Neuronal stem cell (in vitro differentiated cells): Measurements from ENCODE around the gene NPB.

Source experiments
- DNase-seq: peaks from one replicate; pipeline ENCODE4 v3.0.0-alpha.2; 2013; ENCODE audit warnings: low spot score
- H2AFZ ChIP-seq: one replicate; pipeline ENCODE4 v1.6.1; 2013; ENCODE audit warnings: mild to moderate bottlenecking, low read length, inconsistent platforms
- H2AK5ac ChIP-seq: 2 replicates; pipeline ENCODE4 v1.6.1; 2013; ENCODE audit warnings: low read depth, mild to moderate bottlenecking, inconsistent platforms, low read length, moderate library complexity, mixed read lengths
- H2BK120ac ChIP-seq: 2 replicates; pipeline ENCODE4 v1.6.1; 2013; ENCODE audit warnings: low read depth, mild to moderate bottlenecking, inconsistent platforms, low read length, moderate library complexity, mixed read lengths
- H2BK12ac ChIP-seq: one replicate; pipeline ENCODE4 v1.6.1; 2013; ENCODE audit warnings: low read length, inconsistent platforms
- H2BK15ac ChIP-seq: 2 replicates; pipeline ENCODE4 v1.6.1; 2013; ENCODE audit warnings: mild to moderate bottlenecking, low read length, inconsistent platforms, mixed read lengths
- H2BK5ac ChIP-seq: one replicate; pipeline ENCODE4 v1.6.1; 2013; ENCODE audit warnings: inconsistent platforms, mild to moderate bottlenecking, low read length, moderate library complexity
- H3K14ac ChIP-seq: one replicate; pipeline ENCODE4 v1.6.1; 2013; ENCODE audit warnings: low read length, inconsistent platforms
- H3K18ac ChIP-seq: 2 replicates; pipeline ENCODE4 v1.6.1; 2013; ENCODE audit warnings: low read length, inconsistent platforms
- H3K23ac ChIP-seq: 2 replicates; pipeline ENCODE4 v1.6.1; 2013; ENCODE audit warnings: low read depth, mild to moderate bottlenecking, mixed read lengths, low read length, inconsistent platforms; ENCODE audit not compliant: poor library complexity
- H3K27ac ChIP-seq: replicated peaks from 3 replicates; pipeline ENCODE4 v1.5.1; 2013; ENCODE audit warnings: low read length, inconsistent platforms
- H3K27me3 ChIP-seq, 3 experiments: 2 replicates each; pipeline ENCODE4 v1.6.1; 2013; ENCODE audit warnings: low read length in 3 of 3, mild to moderate bottlenecking in 2 of 3, inconsistent platforms in 1 of 3, low read depth in 1 of 3, mixed read lengths in 1 of 3, moderate library complexity in 1 of 3; ENCODE audit not compliant: control insufficient read depth in 3 of 3, insufficient read depth in 3 of 3
- H3K36me3 ChIP-seq, 2 donors: replicated peaks in 1 of 2; 2 replicates each; pipeline ENCODE4 v1.6.1; 2013; ENCODE audit warnings: low read length in 2 of 2; ENCODE audit not compliant: control insufficient read depth in 2 of 2, insufficient read depth in 2 of 2
- H3K4ac ChIP-seq: 2 replicates; pipeline ENCODE4 v1.6.1; 2013; ENCODE audit warnings: inconsistent platforms, mild to moderate bottlenecking, low read length, moderate library complexity
- H3K4me1 ChIP-seq, 2 donors: 1 replicate in 1 of 2; 2 replicates in 1 of 2; pipeline ENCODE4 v1.6.1; 2013; ENCODE audit warnings: low read length in 2 of 2, low read depth in 1 of 2; ENCODE audit not compliant: control insufficient read depth in 2 of 2, insufficient read depth in 1 of 2
- H3K4me2 ChIP-seq: one replicate; pipeline ENCODE4 v1.6.1; 2013; ENCODE audit warnings: mild to moderate bottlenecking, low read length, inconsistent platforms; ENCODE audit not compliant: insufficient read depth, poor library complexity, severe bottlenecking
- H3K4me3 ChIP-seq, 2 donors: 2 replicates each; pipeline ENCODE4 v1.5.1; 2013; ENCODE audit warnings: low read length in 2 of 2, mild to moderate bottlenecking in 2 of 2, inconsistent platforms in 1 of 2, moderate library complexity in 1 of 2
- H3K79me1 ChIP-seq: one replicate; pipeline ENCODE4 v1.6.1; 2013; ENCODE audit warnings: low read depth, mild to moderate bottlenecking, inconsistent platforms, low read length, moderate library complexity
- H3K9ac ChIP-seq: one replicate; pipeline ENCODE4 v1.6.1; 2013; ENCODE audit warnings: mild to moderate bottlenecking, low read depth, low read length, inconsistent platforms; ENCODE audit not compliant: poor library complexity
- H3K9me3 ChIP-seq, 2 donors: replicated peaks in 1 of 2; 2 replicates each; pipeline versions ENCODE3 to v1.6.1; 2013; ENCODE audit warnings: low read length in 2 of 2, mild to moderate bottlenecking in 2 of 2, inconsistent platforms in 1 of 2, low read depth in 1 of 2, mixed read lengths in 1 of 2, moderate library complexity in 1 of 2; ENCODE audit not compliant: control insufficient read depth in 2 of 2, insufficient read depth in 1 of 2
- H4K8ac ChIP-seq: one replicate; pipeline ENCODE4 v1.6.1; 2013; ENCODE audit warnings: low read depth, mild to moderate bottlenecking, inconsistent platforms, low read length, moderate library complexity
- H4K91ac ChIP-seq: one replicate; pipeline ENCODE4 v1.6.1; 2013; ENCODE audit warnings: low read length, low read depth, mild to moderate bottlenecking, inconsistent platforms; ENCODE audit not compliant: poor library complexity
- WGBS, 2 donors: extraction: QIAGEN DNeasy Blood & Tissue Kit; methylation state at CpG; one replicate each; pipeline ENCODE4 v1.1.7; 2013; ENCODE audit warnings: missing lambda C conversion rate in 2 of 2, mixed read lengths in 1 of 2; ENCODE audit not compliant: insufficient read length in 2 of 2, insufficient replicate concordance in 1 of 2; ENCODE audit errors: extremely low coverage in 2 of 2; 5-methylcytosine and 5-hydroxymethylcytosine counted together

NPB gene

GRCh38 chr17:81940538-81941483, 38.8 kb downstream of the NPB start:
- no peak overlapping the region for H3K4me3 ChIP-seq
- peaks cover 7% of the 10 kb centered on the region for H3K79me1 ChIP-seq
- DNase-seq = no peak
- peak overlapping the region; percentile 98 for H2AK5ac ChIP-seq
- peak overlapping the region; percentile 85 for H3K23ac ChIP-seq
- H4K91ac ChIP-seq = peak overlapping the region; percentile 72
- peak overlapping the region; percentile 60 for H3K9ac ChIP-seq
- H3K4me1 ChIP-seq = peaks cover 16 to 18% of the 10 kb centered on the region in 2 donors
- H2BK120ac ChIP-seq = peak overlapping the region; percentile 93
- peak overlapping the region; percentile 82 for H2BK12ac ChIP-seq
- peaks cover 0 to 4% (median 2%) of the 10 kb centered on the region in 3 experiments for H3K27me3 ChIP-seq
- no peaks in the 10 kb centered on the region for H3K36me3 ChIP-seq
- no peaks in the 10 kb centered on the region for H3K9me3 ChIP-seq
- peak overlapping the region; percentile 97 for H3K14ac ChIP-seq
- H2BK5ac ChIP-seq = peak overlapping the region; percentile 90
- no peak overlapping the region for H3K4me2 ChIP-seq
- H2AFZ ChIP-seq = no peak overlapping the region
- no peak overlapping the region for H3K27ac ChIP-seq
- peak overlapping the region; percentile 93 for H4K8ac ChIP-seq
- peak overlapping the region; percentile 100 for H2BK15ac ChIP-seq
- peak overlapping the region; percentile 95 for H3K4ac ChIP-seq
- no CpG with 5 or more reads among the region's 56 CpGs for WGBS, 2 donors
- peak overlapping the region; percentile 90 for H3K18ac ChIP-seq

GRCh38 chr17:81941484-81942166, 39.6 kb downstream of the NPB start:
- Histone ChIP-seq H4K8ac (peak overlapping the region; percentile 65), H3K4me2 (peak overlapping the region; percentile 45), H3K27me3 (peaks cover 0 to 4% (median 2%) of the 10 kb centered on the region in 3 experiments), H3K23ac (peak overlapping the region; percentile 85), H3K36me3 (no peaks in the 10 kb centered on the region), H3K4me1 (peaks cover 12 to 15% of the 10 kb centered on the region in 2 donors), H2AFZ (peak overlapping the region; percentile 69), H2BK15ac (peak overlapping the region; percentile 100), H3K14ac (peak overlapping the region; percentile 97), H2BK12ac (peak overlapping the region; percentile 82), H3K79me1 (peaks cover 5% of the 10 kb centered on the region), H2BK120ac (peak overlapping the region; percentile 93), H3K4ac (no peak overlapping the region), H4K91ac (no peak overlapping the region), H3K4me3 (no peak overlapping the region), H3K9ac (peak overlapping the region; percentile 77), H2AK5ac (peak overlapping the region; percentile 98), H3K18ac (peak overlapping the region; percentile 90), H3K27ac (no peak overlapping the region), H3K9me3 (no peaks in the 10 kb centered on the region), H2BK5ac (peak overlapping the region; percentile 90)
- no CpG with 5 or more reads among the region's 30 CpGs for WGBS, 2 donors
- no peak for DNase-seq

- WGBS, 2 donors = no CpG with 5 or more reads among the region's 12 CpGs
- Histone ChIP-seq H3K4me3 (no peak overlapping the region), H2BK5ac (peak overlapping the region; percentile 90), H3K9me3 (no peaks in the 10 kb centered on the region), H4K91ac (no peak overlapping the region), H3K4me1 (peaks cover 12% of the 10 kb centered on the region in 2 donors), H3K79me1 (peaks cover 5% of the 10 kb centered on the region), H3K27me3 (peaks cover 0 to 4% (median 2%) of the 10 kb centered on the region in 3 experiments), H2BK120ac (no peak overlapping the region), H3K4ac (no peak overlapping the region), H3K18ac (peak overlapping the region; percentile 24), H3K36me3 (no peaks in the 10 kb centered on the region), H3K14ac (peak overlapping the region; percentile 82), H2AK5ac (peak overlapping the region; percentile 94), H4K8ac (peak overlapping the region; percentile 65), H3K27ac (no peak overlapping the region), H2AFZ (peak overlapping the region; percentile 69), H3K9ac (no peak overlapping the region), H3K23ac (no peak overlapping the region), H2BK15ac (no peak overlapping the region), H3K4me2 (peak overlapping the region; percentile 45), H2BK12ac (no peak overlapping the region)
- no peak for DNase-seq
These were observed 40.1 kb downstream of the NPB start for GRCh38 chr17:81942167-81942553.

GRCh38 chr17:81944858-81945257, 42.8 kb downstream of the NPB start:
- H3K36me3 ChIP-seq = no peaks in the 10 kb centered on the region
- H2BK15ac ChIP-seq = no peak overlapping the region
- H3K9me3 ChIP-seq = no peaks in the 10 kb centered on the region
- no peak overlapping the region for H2BK120ac ChIP-seq
- WGBS, 2 donors = no CpG with 5 or more reads among the region's 9 CpGs
- H3K18ac ChIP-seq = no peak overlapping the region
- peaks cover 0 to 4% (median 3%) of the 10 kb centered on the region in 3 experiments for H3K27me3 ChIP-seq
- no peak overlapping the region for H3K23ac ChIP-seq
- peaks cover 5% of the 10 kb centered on the region for H3K79me1 ChIP-seq
- no peak overlapping the region for H3K4me3 ChIP-seq
- H2BK5ac ChIP-seq = no peak overlapping the region
- H3K4me2 ChIP-seq = no peak overlapping the region
- H4K8ac ChIP-seq = no peak overlapping the region
- no peak overlapping the region for H4K91ac ChIP-seq
- H2BK12ac ChIP-seq = no peak overlapping the region
- no peak overlapping the region for H3K4ac ChIP-seq
- peak overlapping the region; percentile 14 for H2AFZ ChIP-seq
- no peak overlapping the region for H3K14ac ChIP-seq
- H3K9ac ChIP-seq = no peak overlapping the region
- peak overlapping the region; percentile 70 for H2AK5ac ChIP-seq
- DNase-seq = no peak
- H3K27ac ChIP-seq = peak overlapping the region; percentile 32
- peaks cover 12% of the 10 kb centered on the region in 2 donors for H3K4me1 ChIP-seq
